Breast epithelium (tissue), 4 donors: ENCODE measurements around the gene COX14. TPM values are rescaled to one million over a fixed set of nuclear protein-coding genes. Genes with fewer than 3 reads are reported as not detected.
A peak's percentile ranks its signal among the peaks of the same experiment; 100 is the strongest.

Source experiments
- DNase-seq, 2 donors: peaks; one replicate each; pipeline ENCODE4 v3.0.0-alpha.2; 2019; ENCODE audit warnings: low spot score in 2 of 2
- H3K27ac ChIP-seq, 2 donors: fragments of 200-600 bp; sonication (generic) in 1 of 2; one replicate each; pipeline ENCODE4 v1.5.1; 2016 to 2019; ENCODE audit warnings: mild to moderate bottlenecking in 1 of 2
- H3K27me3 ChIP-seq, 2 donors: fragments of 200-600 bp; sonication (generic) in 1 of 2; one replicate each; pipeline versions ENCODE4 v1.5.1 to v1.6.0; 2017 to 2019; ENCODE audit warnings: control low read depth in 1 of 2, mild to moderate bottlenecking in 1 of 2
- H3K36me3 ChIP-seq: fragments of 200-600 bp; one replicate; pipeline ENCODE4 v1.5.1; 2019
- H3K4me1 ChIP-seq, 2 donors: fragments of 200-600 bp; sonication (generic); one replicate each; pipeline ENCODE4 v1.5.1; 2016 to 2019; ENCODE audit warnings: control low read depth in 1 of 2
- H3K4me3 ChIP-seq, 3 donors: fragments of 200-600 bp; sonication (generic); 1 replicate in 2 of 3; 2 replicates in 1 of 3; pipeline ENCODE4 v1.5.1; 2016 to 2019; ENCODE audit warnings: mild to moderate bottlenecking in 3 of 3, moderate library complexity in 2 of 3
- H3K9me3 ChIP-seq, 2 donors: fragments of 200-600 bp; sonication (generic) in 1 of 2; one replicate each; pipeline ENCODE4 v1.5.1; 2016 to 2019; ENCODE audit warnings: control low read depth in 1 of 2
- POLR2A ChIP-seq: fragments of 450-650 bp; IDR thresholded peaks from one replicate; pipeline ENCODE4 v1.6.1; 2016; ENCODE audit warnings: antibody characterized with exemption, mild to moderate bottlenecking, moderate library complexity
- POLR2AphosphoS5 ChIP-seq, 3 donors: sonication (generic); formaldehyde crosslinking; IDR thresholded peaks; one replicate each; pipeline ENCODE4 v1.6.1; 2017; ENCODE audit warnings: antibody characterized with exemption in 3 of 3
- intact Hi-C: fragments of 100-400 bp; cut with DNase I; formaldehyde crosslinking; loops from one replicate; pipeline ENCODE4 v1.15.1; 2023; ENCODE audit warnings: low total_unique reads
- total RNA-seq, 3 donors: library from RNA; depleted of rRNA; stranded (reverse); fragments of >200 nt; gene quantifications; one replicate each; pipeline ENCODE4 v1.1.0, GENCODE V29; 2016
- TF ChIP-seq, protein P1 (sequence below), 3 donors: fragments of 450-650 bp; IDR thresholded peaks; one replicate each; pipeline ENCODE4 v1.5.1; 2016 to 2017; ENCODE audit warnings: antibody characterized with exemption in 3 of 3, mild to moderate bottlenecking in 3 of 3, moderate library complexity in 3 of 3

The COX14 gene
- total RNA-seq, 3 donors from 2014 or later = 66.7 to 139 (median 95.4) TPM

GRCh38 chr12:50156641-50157040 lies 44.6 kb downstream of the COX14 start:
- H3K4me1 ChIP-seq = no peaks in the 10 kb centered on the region
- no peaks in the 10 kb centered on the region for H3K9me3 ChIP-seq
- H3K4me3 ChIP-seq = no peak overlapping the region
- DNase-seq = no peak
- no peaks in the 10 kb centered on the region for H3K27me3 ChIP-seq
- intact Hi-C loops = no loop called here
- no peaks in the 10 kb centered on the region for H3K36me3 ChIP-seq
- no peak overlapping the region for H3K27ac ChIP-seq
- no peak for TF ChIP-seq POLR2AphosphoS5 (IDR thresholded peaks at IDR 0.05)
- TF ChIP-seq, protein P1, sequence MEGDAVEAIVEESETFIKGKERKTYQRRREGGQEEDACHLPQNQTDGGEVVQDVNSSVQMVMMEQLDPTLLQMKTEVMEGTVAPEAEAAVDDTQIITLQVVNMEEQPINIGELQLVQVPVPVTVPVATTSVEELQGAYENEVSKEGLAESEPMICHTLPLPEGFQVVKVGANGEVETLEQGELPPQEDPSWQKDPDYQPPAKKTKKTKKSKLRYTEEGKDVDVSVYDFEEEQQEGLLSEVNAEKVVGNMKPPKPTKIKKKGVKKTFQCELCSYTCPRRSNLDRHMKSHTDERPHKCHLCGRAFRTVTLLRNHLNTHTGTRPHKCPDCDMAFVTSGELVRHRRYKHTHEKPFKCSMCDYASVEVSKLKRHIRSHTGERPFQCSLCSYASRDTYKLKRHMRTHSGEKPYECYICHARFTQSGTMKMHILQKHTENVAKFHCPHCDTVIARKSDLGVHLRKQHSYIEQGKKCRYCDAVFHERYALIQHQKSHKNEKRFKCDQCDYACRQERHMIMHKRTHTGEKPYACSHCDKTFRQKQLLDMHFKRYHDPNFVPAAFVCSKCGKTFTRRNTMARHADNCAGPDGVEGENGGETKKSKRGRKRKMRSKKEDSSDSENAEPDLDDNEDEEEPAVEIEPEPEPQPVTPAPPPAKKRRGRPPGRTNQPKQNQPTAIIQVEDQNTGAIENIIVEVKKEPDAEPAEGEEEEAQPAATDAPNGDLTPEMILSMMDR (IDR thresholded peaks at IDR 0.05) = no peak
- no peak for TF ChIP-seq POLR2A

- intact Hi-C loops = no loop called here
- Histone ChIP-seq H3K36me3 (no peaks in the 10 kb centered on the region), H3K27me3 (no peaks in the 10 kb centered on the region), H3K9me3 (no peaks in the 10 kb centered on the region), H3K27ac (no peak overlapping the region), H3K4me1 (no peaks in the 10 kb centered on the region), H3K4me3 (no peak overlapping the region)
- no peak for DNase-seq
- no peak for TF ChIP-seq POLR2AphosphoS5 (IDR thresholded peaks at IDR 0.05)
- TF ChIP-seq, protein P1 (IDR thresholded peaks at IDR 0.05) = no peak
- TF ChIP-seq POLR2A = no peak
Measured at GRCh38 chr12:50157259-50157658, 45.2 kb downstream of the COX14 start.

DNA sequence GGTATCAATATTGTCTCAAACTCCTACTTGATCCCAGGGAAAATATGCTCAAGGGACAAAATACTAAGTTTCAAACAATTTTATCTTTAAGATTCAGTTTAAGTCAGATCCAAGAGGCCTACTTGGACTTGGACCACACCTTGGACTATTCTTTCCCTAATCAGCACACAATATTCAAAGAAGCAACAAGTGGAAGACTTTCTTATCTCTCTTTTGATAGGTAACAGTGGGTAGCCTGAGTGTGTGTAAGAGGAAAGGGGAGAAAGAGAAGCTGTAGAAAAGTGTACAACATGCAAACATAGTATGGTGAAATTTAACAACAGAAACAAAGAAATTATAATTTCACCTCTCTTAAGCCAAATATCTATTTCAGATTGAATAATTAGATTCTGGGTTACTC lies 48.6 kb downstream of the COX14 start:
- Histone ChIP-seq H3K27ac (no peak overlapping the region), H3K27me3 (no peaks in the 10 kb centered on the region), H3K4me3 (no peak overlapping the region), H3K4me1 (no peaks in the 10 kb centered on the region), H3K9me3 (no peaks in the 10 kb centered on the region), H3K36me3 (no peaks in the 10 kb centered on the region)
- DNase-seq = no peak
- intact Hi-C loops = loop anchor here (5.0 kb wide), 1 partner anchor 43 kb away; no protein-coding TSS in a partner anchor
- TF ChIP-seq, protein P1 (IDR thresholded peaks at IDR 0.05) = no peak
- TF ChIP-seq POLR2AphosphoS5 (IDR thresholded peaks at IDR 0.05) (no peak), POLR2A (no peak)

GRCh38 chr12:50162230-50162629 lies 50.2 kb downstream of the COX14 start:
- Histone ChIP-seq H3K9me3 (no peaks in the 10 kb centered on the region), H3K27ac (no peak overlapping the region), H3K36me3 (no peaks in the 10 kb centered on the region), H3K4me3 (no peak overlapping the region), H3K4me1 (no peaks in the 10 kb centered on the region), H3K27me3 (no peaks in the 10 kb centered on the region)
- no peak for DNase-seq
- TF ChIP-seq POLR2A = no peak
- no peak for TF ChIP-seq POLR2AphosphoS5 (IDR thresholded peaks at IDR 0.05)
- intact Hi-C loops = loop anchor here (5.0 kb wide), 1 partner anchor 45 kb away; no protein-coding TSS in a partner anchor

DNA sequence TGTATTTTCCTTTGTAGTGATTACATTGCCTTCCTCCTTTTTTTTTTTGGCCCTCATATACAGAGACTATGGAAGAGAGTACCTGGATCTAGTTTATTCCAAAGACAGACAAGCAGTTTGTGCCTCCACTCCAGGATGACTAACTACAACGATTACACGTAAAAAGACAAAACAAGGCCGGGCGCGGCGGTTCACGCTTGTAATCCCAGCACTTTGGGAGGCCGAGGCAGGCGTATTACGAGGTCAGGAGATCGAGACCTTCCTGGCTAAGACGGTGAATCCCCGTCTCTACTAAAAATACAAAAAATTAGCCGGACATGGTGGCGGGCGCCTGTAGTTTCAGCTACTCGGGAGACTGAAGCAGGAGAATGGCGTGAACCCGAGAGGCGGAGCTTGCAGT lies 52.9 kb downstream of the COX14 start:
- Histone ChIP-seq H3K36me3 (no peaks in the 10 kb centered on the region), H3K4me1 (no peaks in the 10 kb centered on the region), H3K27me3 (no peaks in the 10 kb centered on the region), H3K9me3 (no peaks in the 10 kb centered on the region), H3K27ac (no peak overlapping the region), H3K4me3 (no peak overlapping the region)
- no peak for DNase-seq
- no peak for TF ChIP-seq POLR2AphosphoS5 (IDR thresholded peaks at IDR 0.05)
- TF ChIP-seq POLR2A = no peak
- TF ChIP-seq, protein P1 (IDR thresholded peaks at IDR 0.05) = no peak
- intact Hi-C loops = loop anchor here (5.0 kb wide), 1 partner anchor 48 kb away; no protein-coding TSS in a partner anchor

DNA sequence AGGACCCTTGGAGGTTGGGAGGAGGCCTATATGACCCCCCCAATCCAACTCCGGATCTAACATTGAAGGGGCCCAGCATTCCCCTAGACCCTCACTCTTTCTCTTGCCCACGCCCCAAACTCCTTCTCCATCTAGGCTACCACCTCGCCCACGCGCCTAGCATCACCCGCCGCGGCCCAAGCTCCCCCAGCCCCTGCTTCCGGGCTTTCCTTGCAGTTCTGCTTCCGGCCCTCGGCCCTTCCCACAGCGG lies 54.7 kb downstream of the COX14 start:
- peak overlapping the region; percentile 92 to 96 for H3K27ac ChIP-seq
- H3K9me3 ChIP-seq = no peaks in the 10 kb centered on the region
- DNase-seq = no peak
- no peaks in the 10 kb centered on the region for H3K4me1 ChIP-seq
- TF ChIP-seq POLR2AphosphoS5 (IDR thresholded peaks at IDR 0.05) = no peak
- TF ChIP-seq POLR2A = no peak
- TF ChIP-seq, protein P1 (IDR thresholded peaks at IDR 0.05) = no peak
- H3K4me3 ChIP-seq = peak overlapping the region; percentile 82 to 91 (median 89)
- intact Hi-C loops = no loop called here
- H3K36me3 ChIP-seq = no peaks in the 10 kb centered on the region
- H3K27me3 ChIP-seq = no peaks in the 10 kb centered on the region
